Stimulated activated CD8-positive, alpha-beta memory T cell treated with anti-CD3 and anti-CD28 coated beads, Interleukin-12 subunit alpha, Interleukin-12 subunit beta, amount 100 ng/mL, for 4 hours (primary cell): ENCODE results near the gene ZBP1.

Source experiments
- DNase-seq: peaks from one replicate; pipeline ENCODE4 v3.0.0-alpha.2; 2020; ENCODE audit warnings: low read depth

Gene ZBP1

GRCh38 chr20:57570145-57570850 lies 49.9 kb downstream of the ZBP1 start:
- no peak for DNase-seq

GRCh38 chr20:57568960-57569359 lies 51.3 kb downstream of the ZBP1 start:
- no peak for DNase-seq

DNA sequence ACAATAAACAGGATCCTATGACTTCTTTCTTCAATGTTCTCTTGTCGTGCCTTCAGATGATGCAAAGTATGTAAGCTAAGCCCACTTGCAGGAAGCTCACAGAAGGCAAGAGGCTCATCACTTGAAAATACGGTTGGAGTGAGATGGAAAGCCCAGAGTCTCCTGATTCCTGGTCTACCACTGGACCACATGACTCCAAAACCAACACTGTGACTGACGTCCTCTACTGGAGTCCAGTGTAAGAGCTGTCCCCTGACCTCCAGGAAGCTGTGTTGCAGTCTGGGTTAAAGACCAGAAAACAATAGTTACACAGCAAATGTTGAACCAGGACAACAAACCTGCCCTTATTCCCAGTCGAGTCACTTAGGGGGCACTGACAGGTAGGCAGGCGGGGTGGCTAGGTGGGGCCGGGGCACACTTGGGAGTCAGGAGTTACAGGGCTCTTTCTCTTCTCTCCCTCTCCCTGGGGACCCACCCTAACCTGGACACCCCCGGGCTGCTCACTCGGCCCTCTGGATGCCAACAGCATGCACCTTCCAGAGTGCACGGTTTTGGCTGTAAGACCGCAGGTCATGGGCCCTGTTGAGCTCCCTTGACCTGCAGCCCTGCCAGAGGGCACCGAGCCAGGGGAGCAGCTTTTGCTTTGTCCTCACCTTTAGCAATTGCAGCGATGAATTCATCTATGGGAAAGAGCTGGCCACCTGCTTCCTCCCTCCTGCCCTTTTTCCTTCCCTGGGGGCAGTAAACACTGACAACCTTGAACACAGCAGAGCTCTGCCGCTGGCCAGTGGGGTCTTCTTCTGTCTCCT lies 51.9 kb downstream of the ZBP1 start:
- no peak for DNase-seq

DNA sequence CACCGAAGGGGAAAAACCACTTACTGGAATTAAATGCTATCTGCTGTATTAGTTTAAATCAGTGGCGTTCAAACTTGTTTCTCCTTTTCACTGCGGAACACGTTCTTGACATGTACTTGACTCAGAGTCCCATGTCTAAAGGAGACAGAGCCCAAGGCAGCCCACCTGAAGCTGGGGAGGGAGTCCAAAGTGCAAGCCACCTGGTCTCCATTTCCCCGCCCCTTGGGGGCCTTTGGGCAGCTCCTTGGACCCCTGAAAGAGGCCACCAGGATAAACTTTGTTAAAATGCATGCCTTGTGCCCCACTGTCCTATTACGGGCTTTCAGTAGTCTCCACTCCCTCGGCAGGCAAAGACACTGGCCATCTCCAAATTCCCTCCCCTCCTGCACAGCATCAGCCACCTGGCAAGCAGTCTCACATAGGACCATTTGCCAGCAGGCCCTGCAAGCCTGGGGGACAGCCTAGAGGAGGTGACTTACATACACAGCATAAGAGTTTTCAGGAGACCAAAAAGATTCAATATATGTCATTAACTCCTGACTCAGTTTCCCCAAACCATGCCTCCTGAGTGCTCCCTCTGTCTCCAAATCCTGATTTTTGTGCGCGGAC lies 52.7 kb downstream of the ZBP1 start:
- no peak for DNase-seq

DNA sequence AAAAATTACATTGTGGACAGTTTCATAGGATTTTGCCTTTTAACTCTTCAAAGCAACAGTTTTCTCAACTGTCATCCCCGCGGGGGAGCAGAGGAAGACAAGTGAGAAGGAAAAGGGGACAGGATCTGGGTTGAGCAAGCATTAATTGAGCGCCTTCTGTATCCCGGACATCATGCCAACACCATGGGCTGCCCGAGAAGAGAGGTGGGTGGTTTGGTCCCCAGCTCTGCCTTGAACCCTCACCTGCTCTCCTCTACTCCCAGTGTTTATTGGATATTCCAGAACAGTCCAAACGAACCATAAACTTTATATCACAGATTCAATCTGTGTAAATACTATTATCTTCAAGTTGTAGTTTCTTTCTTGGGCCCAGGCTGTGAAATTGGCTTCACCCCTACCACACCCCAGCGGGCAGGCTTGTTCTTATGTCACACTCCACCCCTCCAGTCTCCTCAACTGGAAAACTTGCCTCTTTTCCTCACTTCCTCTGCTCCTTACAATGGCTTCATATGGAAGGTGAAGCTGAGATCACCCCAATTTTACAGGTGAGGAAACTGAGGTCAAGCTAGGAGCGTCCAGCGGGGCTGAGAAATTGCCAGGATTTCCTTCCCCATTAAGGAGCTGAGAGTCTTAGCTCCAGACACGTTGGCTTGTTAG lies 53.3 kb downstream of the ZBP1 start:
- DNase-seq = no peak

DNA sequence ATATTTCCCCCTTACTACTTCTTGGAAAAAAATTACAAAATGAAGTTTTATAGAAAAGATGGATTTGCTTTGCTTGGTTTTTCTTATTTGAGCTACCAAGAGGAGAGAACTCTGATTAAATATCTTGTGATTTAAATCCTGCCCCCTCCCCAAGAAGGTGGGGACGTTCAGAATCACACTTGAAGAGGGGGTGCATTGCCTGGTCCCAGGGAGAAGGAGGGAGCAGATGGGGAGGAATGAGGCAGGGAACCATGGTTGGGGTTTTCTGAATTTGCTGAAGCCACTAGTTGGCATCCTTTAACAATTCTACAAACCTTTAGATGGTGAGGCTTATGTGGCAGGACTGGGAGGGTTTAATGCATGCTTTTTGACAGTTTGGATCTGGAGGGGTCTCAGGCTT lies 53.8 kb downstream of the ZBP1 start:
- DNase-seq = no peak

- no peak for DNase-seq
Observed at GRCh38 chr20:57564951-57565642, 55.1 kb downstream of the ZBP1 start.

GRCh38 chr20:57564180-57564802 lies 55.9 kb downstream of the ZBP1 start:
- DNase-seq = no peak

GRCh38 chr20:57563522-57563921 lies 56.7 kb downstream of the ZBP1 start:
- DNase-seq = no peak

- no peak for DNase-seq
Observed at GRCh38 chr20:57562541-57563465, 57.4 kb downstream of the ZBP1 start.

DNA sequence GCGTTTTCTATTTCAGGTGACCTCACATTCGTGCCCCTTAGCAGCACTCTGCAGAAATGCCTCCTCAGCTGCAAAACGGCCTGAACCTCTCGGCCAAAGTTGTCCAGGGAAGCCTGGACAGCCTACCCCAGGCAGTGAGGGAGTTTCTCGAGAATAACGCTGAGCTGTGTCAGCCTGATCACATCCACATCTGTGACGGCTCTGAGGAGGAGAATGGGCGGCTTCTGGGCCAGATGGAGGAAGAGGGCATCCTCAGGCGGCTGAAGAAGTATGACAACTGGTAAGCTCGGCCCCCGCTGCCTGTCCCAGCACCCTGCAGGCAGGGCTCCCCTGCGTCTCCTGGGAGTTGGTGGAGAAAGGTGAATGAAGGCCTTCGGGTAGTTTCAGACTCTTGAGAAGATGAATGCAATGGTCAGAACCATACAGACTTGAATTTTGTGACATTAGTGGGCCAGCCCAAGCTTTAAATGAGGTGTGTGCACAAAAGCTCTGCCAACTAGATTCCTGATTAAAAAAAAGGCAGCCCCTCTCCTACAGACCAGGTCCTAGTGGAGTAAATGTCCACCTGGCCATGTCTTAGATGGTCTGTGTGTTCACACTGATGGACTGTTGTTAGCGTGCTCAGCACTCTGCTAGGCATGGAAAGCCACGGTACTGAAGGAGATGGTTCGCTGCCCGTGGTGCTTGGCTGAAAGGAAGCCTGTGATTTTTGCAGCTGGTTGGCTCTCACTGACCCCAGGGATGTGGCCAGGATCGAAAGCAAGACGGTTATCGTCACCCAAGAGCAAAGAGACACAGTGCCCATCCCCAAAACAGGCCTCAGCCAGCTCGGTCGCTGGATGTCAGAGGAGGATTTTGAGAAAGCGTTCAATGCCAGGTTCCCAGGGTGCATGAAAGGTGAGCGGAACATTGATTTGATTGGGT lies 58.6 kb downstream of the ZBP1 start:
- DNase-seq = no peak

DNA sequence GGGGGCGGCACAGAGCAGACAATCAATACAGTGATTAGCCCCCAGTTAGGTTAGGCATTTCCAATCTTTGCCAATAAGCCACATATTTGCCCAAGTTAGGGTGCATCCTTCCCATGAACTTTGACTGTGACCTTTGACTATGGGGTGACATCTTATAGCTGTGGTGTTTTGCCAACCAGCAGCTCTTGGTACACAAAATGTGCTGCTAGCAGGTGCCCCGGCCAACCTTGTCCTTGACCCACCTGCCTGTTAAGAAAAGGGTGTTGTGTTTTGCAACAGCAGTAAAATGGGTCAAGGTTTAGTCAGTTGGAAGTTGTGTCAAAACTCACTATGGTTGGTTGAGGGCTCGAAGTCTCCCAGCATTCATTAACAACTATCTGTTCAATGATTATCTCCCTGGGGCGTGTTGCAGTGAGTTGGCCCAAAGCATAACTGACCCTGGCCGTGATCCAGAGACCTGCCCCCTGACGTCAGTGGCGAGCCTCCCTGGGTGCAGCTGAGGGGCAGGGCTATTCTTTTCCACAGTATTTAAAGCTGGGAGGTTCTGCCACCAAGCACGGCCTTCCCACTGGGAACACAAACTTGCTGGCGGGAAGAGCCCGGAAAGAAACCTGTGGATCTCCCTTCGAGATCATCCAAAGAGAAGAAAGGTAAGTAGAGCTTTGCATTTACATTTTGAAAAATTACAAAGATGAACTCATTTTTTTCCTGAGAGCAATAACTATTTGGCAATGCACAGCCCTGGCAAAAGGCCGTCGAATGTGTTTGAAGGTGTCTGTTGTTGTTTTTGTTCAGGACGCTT lies 59.5 kb downstream of the ZBP1 start, which contains the start of gene PCK1:
TSS of gene PCK1 (plus strand) at position 557 of the 802 bp plus-strand sequence. CDS start 302 bp downstream, outside the sequence.
- no peak for DNase-seq

- DNase-seq = no peak
Observed at GRCh38 chr20:57559658-57560553, 60.3 kb downstream of the ZBP1 start.

DNA sequence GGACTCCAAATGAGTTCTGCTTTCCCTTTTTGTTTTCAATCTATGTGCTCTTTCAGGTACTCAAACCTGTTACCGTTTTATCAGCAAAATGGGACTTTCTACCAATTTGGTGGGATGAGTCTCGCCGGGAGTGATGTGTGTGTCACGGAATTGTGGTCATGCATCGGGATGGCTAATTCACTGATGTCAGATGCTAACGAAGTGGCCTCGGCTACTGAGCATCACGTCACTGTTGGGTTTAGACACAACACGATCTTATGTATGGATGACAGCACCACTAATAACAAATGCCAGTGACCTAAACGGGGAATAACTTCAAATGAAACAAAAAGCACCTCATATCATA lies 61.0 kb downstream of the ZBP1 start:
- no peak for DNase-seq

DNA sequence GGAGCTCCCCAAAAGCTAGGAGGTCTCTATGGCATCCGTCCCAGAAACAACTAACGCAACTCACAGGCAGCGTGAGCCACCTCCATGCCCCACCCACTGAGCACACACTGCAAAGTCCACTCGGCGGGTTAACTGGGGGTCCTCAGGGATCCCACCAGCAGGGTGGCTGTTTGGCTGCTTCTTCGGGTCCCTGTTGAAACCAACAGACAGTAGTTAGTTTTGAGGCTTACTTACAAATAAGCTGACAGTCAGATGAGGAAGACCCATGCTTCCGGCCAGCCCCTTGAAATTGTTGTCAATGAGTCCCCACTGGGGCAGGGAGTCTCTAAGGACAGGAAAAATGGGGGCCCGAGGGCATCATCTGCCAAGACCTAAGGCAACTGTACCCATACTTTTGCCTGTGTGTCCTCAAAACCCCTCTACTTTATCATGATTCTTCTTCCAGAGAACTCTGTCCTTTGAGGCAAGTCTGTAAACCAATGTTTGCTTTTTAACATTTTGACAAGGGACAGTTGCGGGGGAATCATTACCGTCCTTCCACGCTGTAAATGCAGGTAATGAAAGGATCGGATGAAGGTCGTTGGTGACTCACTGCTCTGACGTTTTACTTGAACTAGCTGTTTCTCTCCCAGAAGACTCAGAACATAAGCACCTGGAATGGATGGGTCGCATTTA lies 61.5 kb downstream of the ZBP1 start:
- DNase-seq = no peak

DNA sequence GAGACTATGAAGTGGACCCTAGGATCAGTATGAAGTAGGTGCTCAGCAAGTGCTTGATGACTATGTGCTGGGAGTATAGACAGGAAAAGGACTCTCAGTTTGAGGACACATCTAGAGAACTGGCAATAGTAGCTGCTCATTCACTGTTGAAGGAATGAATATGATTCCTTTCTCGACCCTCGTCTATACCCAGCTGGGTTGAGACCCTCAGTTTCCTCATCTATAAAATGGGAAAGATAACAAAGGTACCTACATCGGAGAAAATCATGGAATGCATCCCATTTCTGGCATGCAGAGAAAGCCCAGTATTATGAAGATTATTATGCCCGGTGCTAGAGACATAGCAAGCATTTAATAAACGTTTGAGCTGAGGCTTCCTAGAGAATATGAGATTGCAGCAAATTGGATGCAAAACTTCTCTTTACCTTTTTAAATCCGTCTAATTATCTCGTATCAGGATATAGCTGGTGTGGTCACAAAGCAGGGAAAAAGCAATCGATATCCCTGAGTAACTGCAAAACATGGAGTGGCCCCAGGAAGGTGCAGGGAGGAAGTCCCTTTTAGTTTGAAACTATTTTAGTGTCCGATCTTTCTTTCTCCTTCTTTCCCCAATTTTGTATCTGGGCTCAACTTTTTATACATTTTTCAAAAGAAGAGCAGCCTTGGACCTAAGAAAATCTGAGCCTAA lies 62.2 kb downstream of the ZBP1 start:
- DNase-seq = no peak
